SK-N-MC (cell line): ENCODE measurements around the gene ABAT.
A peak's percentile ranks its signal among the peaks of the same experiment; 100 is the strongest.

ENCODE experiments used
- DNase-seq: peaks from one replicate; pipeline ENCODE4 v3.0.0-alpha.2; 2011; ENCODE audit warnings: low read depth, low spot score
- H3K27ac ChIP-seq: fragments of 200-600 bp; sonication (generic); 2 replicates; pipeline ENCODE4 v1.5.1; 2016; ENCODE audit warnings: mixed run types
- H3K36me3 ChIP-seq: fragments of 200-600 bp; sonication (generic); 2 replicates; pipeline ENCODE4 v1.6.1; 2017; ENCODE audit warnings: antibody characterized with exemption, low read length, mixed read lengths; ENCODE audit not compliant: insufficient read depth
- H3K4me3 ChIP-seq: fragments of 200-600 bp; sonication (generic); 2 replicates; pipeline ENCODE4 v1.5.1; 2016
- H3K9ac ChIP-seq: fragments of 200-600 bp; sonication (generic); 2 replicates; pipeline ENCODE4 v1.8.0; 2017; ENCODE audit warnings: mixed run types, mixed read lengths; ENCODE audit not compliant: insufficient read length
- H3K9me3 ChIP-seq: fragments of 200-600 bp; sonication (generic); 2 replicates; pipeline ENCODE4 v1.6.1; 2017; ENCODE audit warnings: low read depth, mild to moderate bottlenecking, antibody characterized with exemption, low read length, moderate library complexity, mixed read lengths
- EZH2 ChIP-seq: fragments of 200-600 bp; sonication (generic); IDR thresholded peaks from one replicate; pipeline ENCODE4 v1.6.1; 2017; ENCODE audit warnings: antibody characterized with exemption
- FOXP2 ChIP-seq: optimal IDR thresholded peaks from 2 replicates; pipeline ENCODE3; 2011; ENCODE audit warnings: mild to moderate bottlenecking, moderate library complexity; ENCODE audit not compliant: insufficient read depth; ENCODE audit errors: extremely low read length, control extremely low read depth
- POLR2AphosphoS5 ChIP-seq: IDR thresholded peaks from 2 replicates; pipeline ENCODE4 v1.6.1; 2012; ENCODE audit warnings: mild to moderate bottlenecking, low read depth, low read length, borderline replicate concordance

Gene ABAT

DNA sequence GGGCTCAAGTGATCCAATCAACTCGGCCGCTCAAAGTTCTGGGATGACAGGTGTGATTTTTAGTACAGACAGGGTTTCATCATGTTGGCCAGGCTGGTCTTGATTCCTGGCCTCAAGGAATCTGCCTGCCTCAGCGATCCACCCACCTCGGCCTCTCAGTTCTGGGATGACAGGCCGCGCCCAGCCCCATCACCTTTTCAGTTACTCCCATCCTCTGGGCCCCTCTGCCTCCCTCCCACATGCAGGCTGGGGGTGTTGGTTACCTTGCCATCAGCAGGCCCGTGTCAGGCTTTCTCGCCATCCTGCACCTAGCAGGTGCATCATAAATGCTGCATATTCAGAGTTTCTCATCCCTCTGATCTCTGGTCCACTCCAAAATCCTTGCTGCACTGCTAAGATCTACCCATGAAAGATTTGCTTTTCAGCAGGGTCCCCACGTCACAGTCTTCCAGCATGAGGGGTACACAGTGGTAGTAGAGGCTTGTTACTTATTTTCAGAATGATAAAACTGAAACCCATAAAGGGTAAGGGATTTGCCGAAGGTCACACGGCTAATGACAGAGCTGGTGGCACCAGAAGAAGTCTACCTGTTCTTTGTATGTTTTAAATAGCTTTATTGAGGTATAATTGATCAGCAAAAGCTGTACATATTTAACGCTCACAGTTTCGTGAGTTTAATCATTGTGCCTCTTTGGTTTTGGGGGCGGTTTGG, 139.8 kb downstream of the ABAT start:
- H3K9me3 ChIP-seq, result no peaks in the 10 kb centered on the region
- H3K27ac ChIP-seq, result no peak overlapping the region
- DNase-seq, result no peak
- peaks cover 94% of the 10 kb centered on the region for H3K36me3 ChIP-seq
- no peak overlapping the region for H3K9ac ChIP-seq
- no peak overlapping the region for H3K4me3 ChIP-seq
- TF ChIP-seq POLR2AphosphoS5 (no peak), EZH2 (no peak), FOXP2 (no peak)

DNA sequence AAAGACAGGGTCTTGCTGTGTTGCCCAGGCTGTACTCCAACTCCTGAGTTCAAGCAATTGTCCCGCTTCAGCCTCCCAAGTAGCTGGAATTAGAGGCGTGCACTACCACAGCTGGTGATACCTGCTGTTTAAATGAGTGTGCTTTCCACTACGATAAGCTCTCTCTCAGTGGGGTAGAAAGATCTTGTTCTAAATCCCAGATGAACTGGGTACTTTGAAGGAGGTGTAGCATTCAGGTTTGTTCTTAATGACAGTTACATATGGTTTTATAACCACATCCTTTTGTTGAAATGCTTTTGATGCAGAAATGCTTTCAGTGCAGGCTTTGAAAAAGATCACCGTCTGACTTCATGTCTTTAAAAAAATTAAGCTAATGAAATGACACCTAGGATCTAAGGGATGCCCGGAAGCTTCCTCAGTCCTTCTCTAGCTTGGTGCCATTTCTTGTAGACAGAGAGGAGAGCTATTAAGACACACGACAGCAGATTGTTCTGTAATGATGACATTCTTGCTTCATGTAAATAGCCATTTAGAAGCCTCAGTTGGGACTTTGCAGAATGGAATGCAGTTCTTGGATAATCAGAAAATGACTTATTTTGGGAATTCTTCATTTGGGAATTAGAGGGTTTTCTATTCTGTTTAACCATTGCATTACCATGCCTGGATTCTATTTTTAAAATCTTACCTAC, 142.7 kb downstream of the ABAT start:
- no peak for DNase-seq
- no peak overlapping the region for H3K27ac ChIP-seq
- H3K9ac ChIP-seq, result no peak overlapping the region
- TF ChIP-seq FOXP2, result no peak
- no peak for TF ChIP-seq POLR2AphosphoS5
- TF ChIP-seq EZH2, result no peak
- H3K9me3 ChIP-seq, result no peaks in the 10 kb centered on the region
- no peak overlapping the region for H3K4me3 ChIP-seq
- peaks cover 89% of the 10 kb centered on the region for H3K36me3 ChIP-seq

DNA sequence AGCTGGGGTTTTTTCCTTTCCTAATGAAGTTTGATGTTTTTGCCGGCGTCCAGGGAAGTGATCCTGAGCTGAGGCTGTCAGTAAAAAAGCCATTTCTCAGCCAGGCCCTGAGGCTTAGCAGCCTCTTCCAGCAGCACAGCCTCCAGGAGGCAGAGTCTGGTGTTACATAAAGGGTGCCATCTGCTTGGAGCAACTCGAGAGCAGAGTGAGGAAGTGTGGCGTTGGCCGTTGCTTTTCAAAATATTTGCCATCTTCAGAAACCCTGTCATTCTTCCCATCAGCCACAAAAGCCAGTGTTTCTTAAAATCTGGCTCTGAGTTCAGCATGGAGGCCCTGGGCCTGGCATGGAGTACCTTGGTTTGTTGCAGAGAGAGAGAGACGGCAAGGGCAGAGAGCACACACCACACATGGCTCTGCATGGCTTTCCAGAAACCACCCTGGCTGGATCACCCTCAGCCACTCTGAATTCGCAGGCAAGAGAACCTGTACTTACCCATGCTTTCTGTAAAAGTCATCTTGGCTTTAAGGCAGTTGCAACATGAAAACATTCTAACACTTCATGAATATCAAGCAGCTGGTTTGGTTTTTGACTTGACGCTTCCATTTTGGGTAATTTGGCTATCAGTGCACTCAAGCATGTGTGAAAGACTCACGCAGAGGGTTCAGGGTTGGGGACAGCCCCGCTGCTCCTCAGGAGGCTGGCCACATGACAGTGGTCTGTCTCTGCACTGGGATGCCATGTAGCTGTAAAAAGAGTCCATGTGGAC, 144.3 kb downstream of the ABAT start:
- Histone ChIP-seq H3K4me3 (no peak overlapping the region), H3K9me3 (no peaks in the 10 kb centered on the region), H3K36me3 (peaks cover 89% of the 10 kb centered on the region), H3K9ac (no peak overlapping the region), H3K27ac (no peak overlapping the region)
- no peak for DNase-seq
- TF ChIP-seq POLR2AphosphoS5 (no peak), FOXP2 (no peak), EZH2 (no peak)

GRCh38 chr16:8819411-8820034, 145.1 kb downstream of the ABAT start:
- H3K36me3 ChIP-seq, result peaks cover 89% of the 10 kb centered on the region
- DNase-seq, result no peak
- no peak overlapping the region for H3K4me3 ChIP-seq
- H3K27ac ChIP-seq, result no peak overlapping the region
- 0 out of 2 replicates have a peak, but pooled peaks cover 2% of the 10 kb centered on the region for H3K9me3 ChIP-seq
- no peak overlapping the region for H3K9ac ChIP-seq
- no peak for TF ChIP-seq EZH2
- no peak for TF ChIP-seq POLR2AphosphoS5
- no peak for TF ChIP-seq FOXP2

- no peak for DNase-seq
- no peak for TF ChIP-seq EZH2
- no peak for TF ChIP-seq POLR2AphosphoS5
- TF ChIP-seq FOXP2, result no peak
- Histone ChIP-seq H3K9me3 (0 out of 2 replicates have a peak, but pooled peaks cover 2% of the 10 kb centered on the region), H3K27ac (no peak overlapping the region), H3K9ac (no peak overlapping the region), H3K4me3 (no peak overlapping the region), H3K36me3 (peaks cover 77% of the 10 kb centered on the region)
Measured at GRCh38 chr16:8822403-8822802, 148.0 kb downstream of the ABAT start.

GRCh38 chr16:8826278-8826879, 152.0 kb downstream of the ABAT start:
- H3K9ac ChIP-seq, result no peak overlapping the region

DNA sequence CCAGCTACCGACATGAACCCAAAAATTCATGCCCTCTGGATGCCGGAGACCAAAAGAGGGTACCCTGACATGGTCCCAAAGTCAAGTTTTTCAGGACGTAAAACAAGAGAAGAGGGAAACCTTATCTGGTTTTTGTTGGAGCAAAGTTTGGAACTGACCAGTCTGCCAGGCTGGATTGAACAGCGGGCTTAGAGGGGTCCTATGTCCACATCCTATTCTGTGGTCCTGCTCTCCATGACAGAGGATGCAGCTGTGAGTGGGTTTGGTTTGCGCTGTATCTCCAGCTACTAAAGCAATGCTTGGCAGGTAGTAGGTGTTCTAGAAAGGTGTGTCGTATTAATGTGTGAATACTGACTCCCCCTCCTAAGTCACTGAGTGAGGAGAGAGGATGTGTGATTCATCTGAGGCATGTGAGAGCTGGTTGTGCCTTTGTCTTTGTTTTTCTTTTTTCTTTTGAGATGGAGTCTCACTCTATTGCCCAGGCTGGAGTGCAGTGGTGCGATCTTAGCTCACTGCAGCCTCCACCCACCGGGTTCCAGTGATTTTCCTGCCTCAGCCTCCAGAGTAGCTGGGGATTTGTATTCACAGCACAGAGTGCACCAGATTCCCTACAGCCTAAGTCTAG, 154.2 kb downstream of the ABAT start:
- no peak for DNase-seq
- Histone ChIP-seq H3K27ac (no peak overlapping the region), H3K4me3 (no peak overlapping the region), H3K9ac (no peak overlapping the region), H3K36me3 (peaks cover 63% of the 10 kb centered on the region), H3K9me3 (0 out of 2 replicates have a peak, but pooled peaks cover 2% of the 10 kb centered on the region)
- TF ChIP-seq EZH2, result no peak
- no peak for TF ChIP-seq FOXP2
- TF ChIP-seq POLR2AphosphoS5, result no peak

More at GRCh38 chr16:8826278-8826879, 152.0 kb downstream of the ABAT start:
- TF ChIP-seq POLR2AphosphoS5 (no peak), FOXP2 (no peak), EZH2 (no peak)
- Histone ChIP-seq H3K4me3 (no peak overlapping the region), H3K36me3 (peaks cover 75% of the 10 kb centered on the region), H3K9me3 (0 out of 2 replicates have a peak, but pooled peaks cover 2% of the 10 kb centered on the region), H3K27ac (peak overlapping the region; percentile 44; the same call in 1 of the 2 replicates)
- DNase-seq, result no peak
